GM18505 (cell line): ENCODE measurements around the gene IL1RL2.

Experiments used
- ATAC-seq: cut with Tn5 transposase; IDR thresholded peaks from one replicate; pipeline ENCODE4 v1.9.1; 2021; ENCODE audit not compliant: unreplicated experiment
- POLR2A ChIP-seq: IDR thresholded peaks from 4 replicates; pipeline ENCODE4 v1.6.1; 2011; ENCODE audit warnings: borderline replicate concordance; ENCODE audit not compliant: insufficient read depth, insufficient read length; ENCODE audit errors: extremely low read depth

Gene IL1RL2

GRCh38 chr2:102186791-102187495 lies at the start of gene IL1RL2:
TSS of gene IL1RL2 (plus strand) at chr2:102187023. CDS start at chr2:102187868, 845 bp downstream.
- no peak for ATAC-seq

DNA sequence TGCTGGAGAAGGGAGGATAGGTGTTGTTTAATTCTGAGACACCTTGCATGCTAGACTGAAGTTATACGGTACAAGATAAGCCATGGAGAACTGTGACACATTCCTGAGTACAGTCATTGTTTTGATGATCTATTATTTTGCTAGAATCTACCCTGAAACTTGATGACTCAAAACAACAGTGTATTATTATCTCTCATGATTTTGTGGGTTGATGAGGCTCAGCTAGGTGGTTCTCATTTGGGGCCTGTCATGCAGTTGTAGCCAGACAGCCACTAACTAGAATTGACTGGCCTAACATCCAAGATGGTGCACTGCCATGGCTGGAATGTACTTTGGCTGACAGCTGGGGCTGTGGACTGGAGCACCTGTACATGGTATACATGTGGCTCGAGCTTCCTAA lies 49.7 kb upstream of the IL1RL2 start:
- no peak for TF ChIP-seq POLR2A
- ATAC-seq, result no peak

More at GRCh38 chr2:102186791-102187495, at the start of gene IL1RL2:
- no peak for TF ChIP-seq POLR2A

- no peak for ATAC-seq
Measured at GRCh38 chr2:102138331-102138730, 48.5 kb upstream of the IL1RL2 start.

GRCh38 chr2:102139851-102140250 lies 47.0 kb upstream of the IL1RL2 start:
- ATAC-seq, result no peak
- no peak for TF ChIP-seq POLR2A

More at GRCh38 chr2:102138331-102138730, 48.5 kb upstream of the IL1RL2 start:
- no peak for TF ChIP-seq POLR2A

DNA sequence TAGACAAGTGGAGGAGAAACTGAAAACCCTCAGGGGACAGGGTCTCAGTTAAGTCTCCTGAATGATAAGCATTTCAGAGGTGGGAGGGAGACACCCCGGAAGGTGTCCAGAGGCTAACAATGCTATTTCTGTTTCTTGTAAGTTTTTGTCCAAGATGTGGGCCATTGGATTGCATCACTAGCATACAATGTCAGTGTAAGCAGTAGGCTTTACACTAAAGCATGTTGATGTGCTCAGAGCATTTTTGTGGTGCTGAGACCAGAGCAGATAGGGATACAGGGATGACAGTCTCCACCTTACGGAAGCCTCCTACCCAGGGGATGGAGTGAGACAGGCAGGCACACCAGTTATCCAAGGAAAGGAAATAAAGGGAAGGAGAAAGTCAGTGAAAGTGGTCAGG lies 46.4 kb upstream of the IL1RL2 start:
- no peak for ATAC-seq
- TF ChIP-seq POLR2A, result no peak

DNA sequence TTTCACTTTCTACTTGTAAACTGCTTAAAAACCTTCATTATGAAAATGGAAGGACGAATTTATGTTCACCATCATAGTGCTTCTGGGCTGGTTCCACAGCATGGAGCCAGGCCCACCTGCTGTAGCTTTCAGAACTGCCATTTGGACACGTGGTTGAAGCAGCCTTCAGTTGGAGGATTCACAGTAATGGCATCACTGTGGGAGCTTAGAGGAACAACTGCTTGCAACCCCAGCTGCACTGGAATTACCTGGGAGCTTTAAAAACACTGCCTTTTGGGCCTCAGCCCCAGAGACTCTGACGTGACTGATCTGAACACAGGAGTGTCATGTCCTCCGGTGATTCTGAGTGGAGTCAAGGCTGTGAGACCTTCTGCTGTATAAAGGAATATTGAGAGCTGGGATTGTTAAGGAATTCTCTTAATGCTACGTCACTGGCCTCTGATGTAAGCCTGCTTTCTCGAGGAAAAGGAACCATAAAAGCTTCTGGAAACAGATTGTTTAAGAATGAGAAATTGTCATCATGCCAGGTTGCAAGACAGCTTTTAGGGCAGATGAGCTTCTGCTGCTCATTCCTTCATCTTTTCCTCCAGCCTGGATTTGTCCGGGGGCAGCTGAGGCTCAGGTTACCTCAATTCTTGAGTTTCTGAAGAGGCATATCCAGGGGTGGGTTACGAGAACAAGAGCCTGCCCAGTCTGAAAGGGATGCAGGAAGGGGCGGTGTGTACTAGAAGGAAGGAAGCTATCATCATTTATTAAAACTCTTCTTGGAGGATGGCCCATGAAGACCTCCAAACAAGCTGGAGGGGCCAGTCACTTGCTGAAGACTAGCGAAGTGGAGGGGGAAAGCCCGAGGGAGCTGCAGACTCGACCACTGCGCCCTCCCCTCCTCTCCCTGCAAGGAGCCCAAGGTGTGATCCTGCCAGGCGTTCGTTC lies 45.5 kb upstream of the IL1RL2 start:
- TF ChIP-seq POLR2A, result no peak

DNA sequence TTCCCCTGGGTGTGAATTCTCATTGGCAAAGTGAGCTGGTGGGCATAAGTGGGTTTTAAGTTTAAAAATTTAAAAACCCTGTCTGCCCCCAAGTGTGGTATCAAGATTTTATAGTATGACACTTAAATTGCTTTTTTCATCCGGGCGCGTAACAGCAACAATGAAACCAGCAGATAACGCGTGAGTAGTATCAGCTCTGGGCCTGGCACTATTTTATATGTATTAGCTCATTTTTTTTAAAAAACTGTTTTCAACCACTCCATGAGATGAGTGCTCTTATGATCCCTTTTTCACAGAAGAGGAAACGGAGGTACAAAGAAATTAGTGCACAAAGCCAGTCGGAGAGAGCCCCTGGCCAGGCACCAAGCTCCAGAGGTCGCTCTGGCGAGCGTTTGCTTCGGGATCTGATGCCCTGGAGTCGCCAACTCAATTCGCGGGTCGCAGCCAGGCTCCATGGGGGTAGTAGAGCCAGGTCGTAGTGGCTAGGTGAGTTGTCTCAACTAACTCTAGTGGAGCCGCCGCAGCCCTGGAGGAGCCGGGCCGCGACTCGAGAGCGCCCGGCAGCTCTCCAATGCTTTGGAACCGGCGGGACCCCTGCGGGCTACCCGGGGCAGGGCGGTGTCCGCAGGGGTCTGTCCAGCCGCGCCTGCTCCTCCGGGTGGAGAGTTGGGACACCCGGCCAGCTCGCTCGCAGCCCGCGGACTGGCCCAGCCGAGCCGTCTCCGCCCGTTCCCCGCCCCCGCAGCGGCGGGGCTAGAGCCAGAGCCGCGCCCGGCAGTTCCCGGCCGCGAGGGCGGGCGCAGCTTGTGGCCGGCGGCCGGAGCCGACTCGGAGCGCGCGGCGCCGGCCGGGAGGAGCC lies 44.6 kb upstream of the IL1RL2 start, which contains the start of gene IL1R1:
TSS of gene IL1R1 (plus strand) at position 777 of the 859 bp plus-strand sequence. CDS start 14,979 bp downstream, outside the sequence.
- ATAC-seq, result no peak

More for the DNA sequence above, 45.5 kb upstream of the IL1RL2 start:
- ATAC-seq, result no peak

GRCh38 chr2:102142829-102143449 lies 43.9 kb upstream of the IL1RL2 start:
- no peak for TF ChIP-seq POLR2A
- no peak for ATAC-seq

More for the DNA sequence above, 44.6 kb upstream of the IL1RL2 start, which contains the start of gene IL1R1:
- TF ChIP-seq POLR2A, result no peak

GRCh38 chr2:102143450-102143985 lies 43.3 kb upstream of the IL1RL2 start:
- no peak for TF ChIP-seq POLR2A
- ATAC-seq, result no peak

DNA sequence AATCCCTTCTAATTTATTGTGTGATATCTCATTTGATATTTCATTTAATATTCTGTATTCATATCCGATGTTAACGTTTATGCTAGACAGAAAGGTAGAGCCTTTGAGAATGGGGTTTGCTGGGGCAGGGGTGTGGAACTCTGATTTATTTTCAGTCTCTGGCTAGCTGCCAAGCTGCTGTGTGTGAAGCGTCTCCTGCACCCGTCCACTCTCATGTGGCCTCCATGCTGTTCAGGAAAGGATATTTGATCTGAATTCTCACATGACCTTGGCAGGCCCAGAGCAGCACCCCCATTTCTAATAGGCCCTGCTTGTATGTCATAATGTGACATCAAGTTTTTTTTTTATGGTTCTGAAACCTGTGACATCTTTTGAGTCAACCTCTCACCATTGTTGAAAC lies 42.7 kb upstream of the IL1RL2 start:
- no peak for ATAC-seq
- no peak for TF ChIP-seq POLR2A

GRCh38 chr2:102145107-102145506 lies 41.7 kb upstream of the IL1RL2 start:
- TF ChIP-seq POLR2A, result no peak

DNA sequence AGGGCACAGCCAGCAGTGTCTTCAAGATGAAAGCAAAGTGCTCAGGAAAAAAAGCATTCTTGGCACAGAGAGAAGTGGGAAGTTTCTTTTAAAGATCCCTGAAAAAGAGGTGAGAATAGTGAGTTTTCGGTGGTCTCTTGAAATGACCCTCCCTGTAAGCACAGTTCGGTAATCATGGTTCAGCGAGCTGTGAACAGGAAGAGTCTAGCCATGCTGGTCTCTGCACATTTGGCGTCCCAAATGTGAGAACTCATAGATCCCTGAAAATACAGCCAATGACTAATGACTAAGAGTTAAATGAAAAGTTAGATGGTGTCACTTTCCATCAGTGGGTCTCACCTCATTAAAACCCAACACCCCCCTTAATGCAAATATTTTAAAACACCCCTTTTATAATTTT lies 40.9 kb upstream of the IL1RL2 start:
- no peak for TF ChIP-seq POLR2A
- ATAC-seq, result no peak

More at GRCh38 chr2:102145107-102145506, 41.7 kb upstream of the IL1RL2 start:
- no peak for ATAC-seq

DNA sequence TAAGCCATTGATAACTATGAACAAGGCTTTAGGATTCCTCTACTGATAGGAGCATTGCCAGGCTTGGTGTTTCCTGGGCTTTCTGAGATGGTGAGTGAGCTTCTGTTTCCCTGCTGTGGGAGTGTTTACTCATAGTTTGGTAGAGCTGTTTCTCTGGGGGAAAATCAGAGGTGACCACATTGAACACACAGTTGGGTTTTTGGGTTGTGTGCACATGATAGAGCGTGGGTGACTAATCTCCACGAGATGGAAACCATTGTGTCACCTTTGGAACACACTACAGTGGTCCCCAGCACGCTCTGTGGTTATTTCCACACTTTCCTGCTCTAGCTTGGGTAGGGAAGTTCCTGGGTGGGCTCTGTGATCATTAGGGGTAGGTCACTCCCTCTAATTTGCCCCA lies 38.9 kb upstream of the IL1RL2 start:
- TF ChIP-seq POLR2A, result no peak
- no peak for ATAC-seq

- no peak for TF ChIP-seq POLR2A
- ATAC-seq, result no peak
Measured at GRCh38 chr2:102149243-102149642, 37.6 kb upstream of the IL1RL2 start.
